NCI-H524 treated with DMSO at 0.1 percent for 48 hours (cell line): ENCODE results near the gene COL5A1.

ENCODE experiments used
- DNase-seq: peaks from one replicate; lab custom pipeline; 2025; lab: John Stamatoyannopoulos, UW

The COL5A1 gene

DNA sequence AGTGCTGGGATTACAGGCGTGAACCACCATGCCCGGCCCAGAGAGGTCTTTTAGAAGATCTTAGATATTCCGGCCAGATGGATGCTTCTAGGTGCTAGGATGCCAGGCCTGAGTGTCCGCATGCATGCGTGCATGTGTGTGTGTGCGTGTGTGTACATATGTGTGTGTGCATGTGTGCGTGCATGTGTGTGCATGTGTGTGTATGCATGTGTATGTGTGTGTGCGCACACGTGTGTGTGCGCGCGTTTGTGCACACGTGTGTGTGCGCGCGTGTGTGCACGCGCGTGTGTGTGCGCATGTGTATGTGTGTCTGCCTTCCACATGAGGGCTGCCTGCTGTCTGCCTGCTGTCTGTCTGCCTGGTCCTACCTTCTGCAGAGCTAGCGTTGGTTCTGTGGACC, 151.0 kb downstream of the COL5A1 start:
- DNase-seq: no peak

DNA sequence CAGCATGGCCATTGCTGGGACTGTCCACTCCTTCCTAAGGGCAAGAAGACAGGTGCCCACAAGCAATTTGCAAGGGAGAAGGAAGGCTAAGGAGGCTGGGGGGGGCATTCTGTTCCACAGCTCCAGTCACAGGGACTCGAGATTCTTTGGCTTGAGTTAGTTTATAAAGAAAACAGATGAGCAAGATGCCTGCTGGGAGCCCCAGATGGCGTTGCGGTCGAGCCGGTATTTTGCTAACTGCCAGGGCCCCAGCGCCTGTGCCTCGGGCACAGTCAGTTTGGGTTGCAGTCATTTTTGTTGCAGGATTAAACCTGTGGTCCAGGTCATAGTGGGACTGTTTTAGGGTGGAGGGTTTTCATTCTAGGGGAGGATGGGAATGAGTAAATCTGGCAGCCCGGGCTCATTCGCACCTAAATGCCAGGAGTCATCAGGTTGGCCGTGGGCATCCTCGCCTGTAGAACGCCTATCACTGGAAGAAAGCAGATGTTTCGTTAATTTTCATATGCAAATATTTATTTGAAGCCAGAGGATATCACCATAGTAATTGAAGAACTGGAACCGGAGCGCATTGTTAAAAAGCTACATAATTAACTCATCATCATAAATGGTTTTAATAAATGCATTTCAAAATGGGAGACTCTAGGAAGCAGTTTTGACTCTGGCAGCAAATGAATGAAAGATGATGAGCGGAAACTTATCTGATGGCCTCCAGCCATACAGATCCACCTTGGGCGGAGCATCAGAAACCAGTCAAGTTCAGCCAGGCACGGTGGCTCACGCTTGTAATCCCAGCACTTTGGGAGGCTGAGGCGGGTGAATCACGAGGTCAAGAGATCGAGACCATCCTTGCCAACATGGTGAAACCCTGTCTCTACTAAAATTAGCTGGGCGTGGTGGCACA, 151.9 kb downstream of the COL5A1 start:
- no peak for DNase-seq

DNA sequence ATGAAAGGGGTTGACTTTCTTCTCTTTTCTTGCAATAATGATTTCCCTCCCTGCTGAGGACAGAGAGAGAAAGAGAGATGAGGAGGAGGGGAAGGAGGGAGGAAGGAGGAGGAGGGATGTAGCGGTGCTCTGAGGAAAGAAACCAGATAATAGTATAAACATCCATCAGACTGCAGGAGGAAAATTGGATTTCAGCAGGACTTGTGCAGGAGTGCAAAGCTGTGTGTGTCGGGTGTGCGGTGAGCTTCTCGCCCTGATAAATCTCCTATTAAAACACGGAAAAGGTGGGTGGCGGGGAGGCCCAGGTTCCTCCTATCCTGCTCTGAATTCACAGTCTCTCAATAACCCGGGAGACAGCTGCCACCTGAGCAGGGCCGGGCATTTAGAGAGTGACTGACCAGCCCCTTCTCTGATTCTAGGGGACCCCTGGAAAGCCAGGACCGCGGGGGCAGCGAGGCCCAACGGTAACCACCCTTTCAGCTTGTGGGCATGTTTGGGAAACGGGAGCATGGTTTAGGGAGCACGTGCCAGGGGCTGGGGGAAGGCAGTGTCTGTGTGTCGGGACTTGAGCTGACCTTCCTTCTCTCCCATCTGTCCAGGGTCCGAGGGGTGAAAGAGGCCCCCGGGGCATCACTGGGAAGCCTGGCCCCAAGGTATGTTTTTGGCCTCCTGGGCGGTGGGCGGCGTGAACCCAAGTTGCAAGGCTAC, 153.2 kb downstream of the COL5A1 start:
- DNase-seq: no peak

DNA sequence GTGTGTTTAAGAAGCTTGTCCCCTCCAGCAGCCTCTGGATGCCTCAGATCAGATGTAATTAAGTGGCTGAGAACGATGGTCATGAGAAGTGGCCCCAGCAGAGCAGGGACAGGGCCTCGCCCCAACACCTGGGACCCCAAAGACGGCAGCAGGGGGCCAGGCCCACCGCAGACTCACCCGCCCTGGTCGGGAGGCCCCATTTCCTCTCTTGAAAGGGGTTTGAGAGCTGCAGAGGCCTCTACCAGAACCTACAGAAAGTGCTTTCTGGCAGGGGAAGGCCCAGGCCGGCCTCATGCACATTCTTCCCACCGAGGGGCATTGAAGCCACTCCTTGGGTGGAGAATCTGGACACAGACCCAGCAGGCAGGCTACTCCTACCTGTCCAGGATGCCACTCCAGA, 153.8 kb downstream of the COL5A1 start:
- no peak for DNase-seq

DNA sequence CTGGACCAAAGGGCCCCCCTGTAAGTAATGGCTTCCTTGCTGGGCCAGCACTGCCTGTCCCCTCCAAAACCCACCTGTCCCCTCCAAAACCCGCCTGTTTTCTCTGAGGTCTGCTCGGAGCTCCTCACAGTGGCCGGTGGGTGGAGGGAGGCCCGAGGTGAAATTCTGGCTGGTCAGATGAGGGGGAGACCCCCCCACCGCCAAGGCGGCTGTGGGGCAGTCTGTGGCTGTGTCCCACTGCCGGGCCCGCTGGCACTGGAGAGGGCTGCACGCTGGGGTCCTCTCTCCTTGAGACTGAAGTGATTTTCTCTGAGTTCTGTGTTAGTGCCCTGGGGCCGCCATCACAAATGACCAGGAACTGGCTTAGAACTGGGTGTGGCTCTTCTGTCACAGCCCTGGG, 155.3 kb downstream of the COL5A1 start:
- no peak for DNase-seq

DNA sequence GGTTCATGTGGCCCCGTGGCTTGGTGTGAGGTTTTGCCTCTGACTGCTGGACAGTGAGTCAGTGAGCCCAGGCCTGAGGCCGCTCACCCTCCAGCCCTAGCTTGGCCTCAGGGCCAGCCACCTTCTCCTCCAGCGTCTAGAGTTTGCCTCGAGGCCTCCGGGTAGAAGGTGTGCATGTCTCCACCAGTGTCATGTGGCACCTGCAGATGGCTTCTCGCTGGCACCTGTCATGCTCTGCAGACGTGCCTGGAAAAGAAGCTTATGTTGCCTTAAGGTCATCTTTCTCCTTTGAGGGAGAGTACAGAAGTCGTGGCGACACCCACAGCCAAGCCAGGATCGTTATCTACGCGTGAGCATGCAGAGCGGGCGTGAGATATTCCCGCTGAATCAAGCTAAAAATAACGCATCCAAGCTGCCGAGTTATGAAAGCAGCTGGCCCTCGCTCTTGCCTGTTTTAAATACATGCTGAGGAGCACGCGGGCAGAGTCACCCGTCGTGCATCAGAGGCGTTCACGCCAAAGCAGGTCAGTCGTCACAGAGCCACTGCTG, 159.3 kb downstream of the COL5A1 start:
- no peak for DNase-seq

DNA sequence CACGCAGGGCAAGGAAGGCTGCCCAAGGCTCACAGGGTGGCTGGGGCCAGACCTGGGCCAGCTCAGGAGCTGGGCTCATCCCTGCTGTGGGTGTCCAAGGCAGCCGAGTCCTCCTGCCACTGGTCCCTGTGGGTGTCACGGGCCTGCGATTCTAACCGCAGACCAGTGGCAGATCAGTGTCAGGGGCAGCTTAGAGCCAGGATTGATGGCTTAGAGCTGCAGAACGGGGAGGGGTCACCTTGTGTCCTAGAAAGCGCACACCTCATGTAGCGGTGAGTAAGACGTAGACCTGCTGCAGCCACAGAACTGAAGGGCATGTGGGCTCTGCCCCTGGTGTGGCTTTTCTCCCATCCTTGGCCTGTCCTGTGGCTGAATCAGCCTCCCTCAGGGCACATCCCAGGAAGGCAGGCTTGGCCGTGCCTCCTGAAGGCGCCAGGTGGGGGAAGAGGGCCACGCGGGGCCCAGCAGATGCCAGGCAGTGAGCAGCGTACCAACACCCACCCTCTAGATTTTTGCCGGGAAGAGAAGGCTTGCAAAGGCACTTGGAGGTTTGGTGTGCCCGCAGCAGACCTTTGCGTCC, 160.7 kb downstream of the COL5A1 start:
- DNase-seq: no peak

DNA sequence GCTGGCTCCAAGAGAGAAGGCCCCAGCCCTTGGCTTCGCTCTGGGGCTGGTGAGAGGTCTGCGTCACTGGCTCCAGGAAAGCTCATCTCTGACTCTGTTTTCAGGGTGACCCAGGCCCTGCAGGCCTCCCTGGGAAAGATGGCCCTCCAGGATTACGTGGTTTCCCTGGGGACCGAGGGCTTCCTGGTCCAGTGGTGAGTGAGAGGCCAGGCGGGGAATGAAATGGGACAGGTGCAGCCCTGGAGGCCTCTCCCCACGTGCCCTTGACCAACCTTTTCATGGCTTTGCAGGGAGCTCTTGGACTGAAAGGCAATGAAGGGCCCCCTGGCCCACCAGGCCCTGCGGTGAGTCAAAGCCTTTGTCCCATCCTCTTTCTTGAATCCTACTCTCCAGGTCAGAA, 163.3 kb downstream of the COL5A1 start:
- no peak for DNase-seq

DNA sequence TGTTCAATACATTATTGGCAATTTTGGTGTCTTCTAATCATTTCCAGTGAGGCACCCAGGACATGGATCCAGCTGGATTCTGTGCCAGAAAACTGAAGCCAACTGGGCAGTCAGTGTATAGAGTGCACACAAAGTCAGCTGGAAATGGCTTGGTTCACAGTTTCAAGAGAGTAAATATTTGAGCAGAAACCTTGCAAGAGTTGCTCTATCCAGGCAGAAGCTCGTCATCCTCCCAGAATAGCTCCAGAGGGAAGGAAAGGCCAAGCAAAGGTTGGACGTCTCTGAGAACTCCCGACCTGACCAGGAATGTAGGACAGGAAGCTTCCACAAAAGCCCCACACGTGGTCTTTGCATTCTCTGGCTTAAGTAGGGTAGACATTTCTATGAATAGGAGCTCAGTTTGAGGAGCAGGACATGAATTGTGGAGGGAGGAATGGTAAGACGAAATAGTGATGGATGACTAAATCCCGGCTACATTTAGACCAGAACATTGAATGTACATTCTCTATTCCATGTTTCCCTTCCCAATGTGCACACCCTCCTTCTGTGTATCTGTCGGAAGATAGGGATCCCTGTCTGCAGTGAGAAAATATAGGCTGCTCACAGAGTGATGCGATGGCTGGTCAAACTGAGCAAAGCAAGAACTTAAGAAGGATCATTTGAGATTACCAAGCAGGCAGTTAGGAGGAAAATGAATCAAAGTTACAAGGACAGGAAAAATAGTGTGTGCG, 166.3 kb downstream of the COL5A1 start:
- no peak for DNase-seq

DNA sequence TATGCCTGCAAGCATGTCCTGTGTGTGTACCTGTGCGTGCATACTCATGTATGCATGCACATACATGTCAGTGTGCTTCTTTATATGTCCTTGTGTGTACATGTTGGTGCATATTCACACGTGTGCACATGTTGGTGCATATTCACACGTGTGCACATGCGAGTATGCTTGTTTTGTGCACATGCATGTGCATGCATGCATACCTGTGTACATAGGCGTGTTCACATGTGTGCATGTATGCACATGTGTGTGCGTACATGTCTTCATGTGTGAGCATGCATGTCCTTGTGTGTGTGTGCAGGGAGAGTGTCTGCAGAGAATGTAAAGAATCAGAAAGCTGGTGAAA, 166.8 kb downstream of the COL5A1 start:
- no peak for DNase-seq

DNA sequence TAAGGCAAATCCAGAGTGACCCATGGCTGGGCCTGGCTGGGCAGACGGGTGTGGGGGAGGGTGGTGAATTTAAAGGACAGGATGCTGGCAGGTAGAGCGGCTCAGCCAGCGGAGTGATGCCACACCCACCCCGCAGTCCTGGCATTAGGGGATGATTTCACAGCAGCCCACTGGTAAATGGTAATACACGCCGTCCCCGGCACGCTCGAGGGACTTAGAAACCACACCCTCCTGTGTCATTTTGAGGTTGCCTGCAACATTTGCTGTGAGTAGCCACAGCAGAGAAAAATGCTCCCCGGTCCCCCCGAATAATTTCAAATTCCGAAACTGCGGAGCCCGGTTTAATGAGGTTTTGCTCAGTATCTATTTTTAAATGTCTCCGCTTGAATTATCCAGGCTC, 167.7 kb downstream of the COL5A1 start:
- DNase-seq: no peak

DNA sequence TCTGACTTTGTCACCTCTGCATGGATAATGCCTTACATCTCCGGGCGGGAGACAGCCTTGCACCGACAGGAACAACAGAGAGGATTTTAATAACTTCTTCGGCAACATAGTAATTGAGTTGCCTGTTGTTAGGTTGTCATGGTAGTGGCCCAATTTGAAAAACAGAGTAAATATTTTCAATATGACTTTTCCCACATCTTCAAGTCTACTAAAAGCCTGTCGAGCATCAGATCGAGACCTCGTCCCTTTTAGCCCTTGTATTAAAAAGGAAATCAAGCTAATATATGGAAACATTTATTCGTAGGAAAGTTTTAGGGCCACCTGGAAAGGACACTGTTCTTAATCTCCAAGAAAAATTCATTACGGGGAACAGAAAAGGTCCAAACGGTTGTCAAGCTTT, 168.2 kb downstream of the COL5A1 start:
- DNase-seq: no peak

DNA sequence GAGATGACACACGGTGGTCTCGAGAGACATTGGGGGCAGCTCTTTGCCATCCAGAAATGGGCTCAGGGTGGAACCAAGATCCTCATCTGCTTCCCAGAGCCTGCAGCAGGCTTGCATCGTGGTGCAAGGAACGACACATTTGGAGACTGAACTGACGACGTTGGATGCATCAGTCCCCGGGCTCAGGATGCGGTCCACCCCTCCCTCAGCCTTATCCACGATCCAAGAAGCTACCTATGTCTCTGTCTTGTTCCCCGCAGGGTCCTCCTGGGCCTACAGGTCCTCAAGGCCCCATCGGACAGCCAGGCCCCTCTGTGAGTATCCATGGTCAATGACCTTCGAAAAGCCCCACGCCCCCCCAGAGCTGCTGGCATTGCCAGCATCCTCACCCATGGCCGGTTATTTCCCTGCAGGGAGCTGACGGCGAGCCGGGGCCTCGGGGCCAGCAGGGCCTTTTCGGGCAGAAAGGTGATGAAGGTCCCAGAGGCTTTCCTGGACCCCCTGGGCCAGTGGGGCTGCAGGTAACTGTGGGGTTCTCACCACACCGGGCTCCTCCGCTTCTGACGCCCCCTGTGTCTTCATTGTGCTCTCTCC, 169.6 kb downstream of the COL5A1 start:
- no peak for DNase-seq

DNA sequence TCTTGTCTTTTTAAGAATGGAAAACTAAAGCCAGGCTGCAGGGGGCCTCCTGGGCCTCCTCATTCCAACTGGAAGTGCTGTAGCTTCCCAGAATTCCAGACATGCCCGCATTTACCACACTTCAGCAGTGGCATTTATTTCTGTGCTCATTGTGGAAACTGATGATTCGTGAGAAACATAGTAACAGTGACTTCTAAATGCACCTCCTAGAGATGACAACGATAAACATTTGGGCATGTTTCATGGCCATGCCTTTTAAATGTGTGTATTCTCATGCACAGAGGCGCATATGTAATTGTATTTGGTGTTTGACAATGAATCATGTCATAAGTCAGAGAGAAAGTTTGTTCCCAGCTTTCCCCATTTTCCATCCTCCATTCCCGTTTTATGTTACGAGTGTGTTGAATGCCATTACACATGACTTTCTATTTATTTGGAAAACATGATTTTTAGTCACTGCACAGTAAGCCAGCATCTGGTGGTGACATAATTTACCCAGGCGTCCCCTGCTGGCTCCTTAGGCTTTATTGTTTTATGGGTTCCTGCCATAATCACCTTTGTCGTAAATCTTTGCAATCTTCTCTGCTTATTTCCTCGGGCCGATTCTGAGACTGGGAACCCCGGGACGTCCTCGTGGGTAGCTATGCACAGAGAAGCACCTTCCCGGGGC, 170.2 kb downstream of the COL5A1 start:
- no peak for DNase-seq

DNA sequence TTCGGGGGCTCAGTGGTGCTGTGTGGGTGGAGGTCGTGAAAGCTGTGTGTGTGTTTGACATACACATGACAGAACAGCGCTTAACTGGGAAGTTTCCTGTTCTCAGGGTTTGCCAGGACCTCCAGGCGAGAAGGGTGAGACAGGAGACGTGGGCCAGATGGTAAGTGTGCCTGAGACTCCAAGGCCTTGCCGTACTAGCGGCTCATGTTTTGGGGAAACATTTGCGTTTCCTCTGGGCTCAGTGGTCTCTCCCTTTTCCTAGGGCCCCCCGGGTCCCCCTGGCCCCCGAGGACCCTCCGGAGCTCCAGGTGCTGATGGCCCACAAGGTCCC, 170.7 kb downstream of the COL5A1 start:
- no peak for DNase-seq

DNA sequence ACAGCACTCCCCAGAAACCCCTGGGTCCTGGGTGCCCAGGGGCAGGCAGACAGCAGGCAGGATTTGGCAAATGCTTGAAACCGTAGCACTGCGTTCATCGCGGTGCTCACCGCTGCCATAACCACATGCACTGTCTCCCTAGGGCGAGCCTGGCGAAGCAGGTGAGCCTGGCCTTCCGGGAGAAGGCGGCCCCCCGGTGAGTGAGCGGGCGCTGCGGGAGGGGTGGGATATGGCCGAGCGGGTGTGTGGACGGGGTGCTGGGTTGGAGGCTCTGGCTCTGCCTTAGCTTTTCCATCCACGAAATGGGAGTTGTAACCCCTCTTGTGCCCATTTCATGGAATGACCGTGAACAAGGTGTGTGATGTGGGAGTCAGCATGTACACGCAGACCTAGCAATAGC, 172.2 kb downstream of the COL5A1 start:
- DNase-seq: no peak

DNA sequence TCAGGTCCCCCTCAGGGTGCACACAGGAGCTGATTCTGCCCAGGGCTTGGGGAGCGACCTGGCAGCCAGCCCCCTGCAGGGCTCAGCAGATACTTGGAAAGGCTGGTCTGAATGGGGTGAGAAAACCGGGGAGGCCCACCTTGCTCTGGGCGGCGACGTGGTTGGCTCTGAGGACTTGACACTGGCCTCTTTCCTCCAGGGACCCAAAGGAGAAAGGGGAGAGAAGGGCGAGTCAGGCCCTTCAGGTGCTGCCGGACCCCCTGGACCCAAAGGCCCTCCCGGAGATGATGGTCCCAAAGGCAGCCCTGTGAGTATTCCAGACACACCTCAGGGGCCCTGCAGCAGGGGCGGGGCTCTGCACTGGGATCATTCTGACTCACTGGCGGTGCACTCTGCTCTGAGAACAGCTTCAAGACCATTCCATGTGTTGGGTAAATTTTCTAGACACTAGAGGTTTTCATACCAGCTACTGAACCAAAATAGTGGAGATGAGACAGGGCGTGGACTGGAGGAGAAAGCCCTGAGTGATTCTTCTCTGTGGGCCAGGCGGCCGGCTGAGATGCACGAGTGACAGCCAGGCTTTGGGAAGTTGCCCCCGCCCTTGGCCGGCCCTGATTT, 173.1 kb downstream of the COL5A1 start:
- no peak for DNase-seq

DNA sequence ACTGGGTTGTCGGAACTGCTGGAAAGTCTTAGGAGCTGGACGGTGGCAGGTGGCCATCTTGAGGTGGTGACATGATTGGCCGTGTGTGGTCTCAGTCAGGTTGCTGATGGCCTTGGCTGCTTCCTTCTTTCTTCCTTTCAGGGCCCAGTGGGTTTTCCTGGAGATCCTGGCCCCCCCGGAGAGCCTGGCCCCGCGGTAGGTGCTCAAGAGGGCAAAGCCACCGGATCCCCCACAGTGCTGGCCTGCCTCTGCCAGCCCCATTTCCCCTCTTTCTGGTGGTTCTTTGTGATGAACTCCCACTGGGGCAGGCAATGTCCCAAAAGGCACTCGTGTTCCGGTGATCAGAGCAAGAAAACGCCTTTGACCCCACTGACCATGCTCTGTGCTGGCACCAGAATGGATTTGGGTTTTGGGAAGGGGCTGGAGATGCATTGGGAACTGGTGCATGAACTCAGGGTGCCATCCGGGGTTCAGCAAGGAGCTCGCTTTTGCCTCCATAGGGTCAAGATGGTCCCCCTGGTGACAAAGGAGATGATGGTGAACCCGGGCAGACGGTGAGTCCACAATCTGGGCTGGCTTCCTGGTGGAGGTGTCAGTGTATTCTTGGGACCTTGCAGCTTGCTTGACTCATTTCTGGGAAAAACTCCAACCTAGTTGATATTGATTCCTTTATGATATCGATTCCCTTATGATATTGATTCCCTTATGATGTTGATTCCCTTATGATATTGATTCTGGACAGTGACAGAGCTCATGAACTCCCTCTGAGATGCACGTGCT, 174.0 kb downstream of the COL5A1 start:
- DNase-seq: no peak

DNA sequence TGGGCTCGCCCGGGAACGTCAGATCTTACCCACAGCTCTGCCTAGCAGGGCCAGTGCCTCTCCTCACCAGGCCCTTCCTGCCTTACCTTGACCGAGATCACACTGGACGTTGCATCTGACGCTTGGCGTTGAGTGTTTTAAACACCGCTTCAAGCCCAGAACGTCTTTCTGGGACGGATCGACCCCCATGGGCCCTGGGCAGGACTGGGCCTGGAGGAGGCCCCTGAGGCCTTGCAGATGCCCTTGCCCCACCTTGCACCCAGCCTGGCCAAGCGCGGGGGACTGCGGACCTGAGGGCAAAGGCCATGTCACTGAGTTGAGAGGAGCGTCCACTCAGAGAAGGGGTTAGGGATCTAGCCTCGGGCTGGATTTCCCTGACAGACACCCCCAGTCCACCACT, 174.7 kb downstream of the COL5A1 start:
- no peak for DNase-seq

DNA sequence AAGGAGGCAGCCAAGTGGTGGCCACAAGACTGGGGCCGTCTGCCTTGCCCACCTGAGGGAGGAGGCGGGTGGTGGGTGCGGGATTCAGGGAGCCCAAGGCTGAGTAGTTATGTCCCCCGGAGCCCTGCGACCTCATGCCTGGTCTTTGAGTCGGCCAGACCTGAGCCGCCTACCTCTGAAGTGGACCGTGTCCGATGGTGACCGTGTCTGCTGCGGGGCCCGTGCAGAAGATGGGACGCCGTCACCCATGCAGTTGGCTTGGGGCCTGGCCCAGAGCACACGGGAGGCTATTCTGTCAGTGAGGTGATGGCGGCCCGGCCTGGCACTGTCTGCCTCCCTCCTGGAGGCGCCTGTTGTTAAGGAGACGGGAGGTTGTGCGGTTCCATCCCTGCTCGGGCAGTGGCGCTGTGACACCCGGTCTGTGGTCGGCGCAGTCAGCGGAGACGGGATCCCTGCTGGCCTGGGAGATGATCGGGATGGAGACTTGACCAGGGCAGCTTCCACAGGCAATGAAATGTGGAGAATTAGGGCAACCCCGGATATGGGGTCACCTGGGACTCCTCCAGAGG, 176.5 kb downstream of the COL5A1 start:
- DNase-seq: no peak
